ENCODE results near the gene ADAM17. TPM values are rescaled to one million over a fixed set of nuclear protein-coding genes. Genes with fewer than 3 reads are reported as not detected.

The ADAM17 gene
- total RNA-seq, 1 donor from 2014 or later: 16.4 TPM

- Histone ChIP-seq H3K27me3 (no peaks in the 10 kb centered on the region), H3K9me3 (no peaks in the 10 kb centered on the region), H3K27ac (peak overlapping the region; percentile 92 to 93), H3K36me3 (no peaks in the 10 kb centered on the region), H3K4me1 (peaks cover 4 to 19% of the 10 kb centered on the region in 2 donors), H3K4me3 (no peak overlapping the region)
- intact Hi-C loops (cut with DNase I): loop anchor here (2.0 kb wide), 1 partner anchor 15 kb away; no protein-coding TSS in a partner anchor
- TF ChIP-seq, protein P1, sequence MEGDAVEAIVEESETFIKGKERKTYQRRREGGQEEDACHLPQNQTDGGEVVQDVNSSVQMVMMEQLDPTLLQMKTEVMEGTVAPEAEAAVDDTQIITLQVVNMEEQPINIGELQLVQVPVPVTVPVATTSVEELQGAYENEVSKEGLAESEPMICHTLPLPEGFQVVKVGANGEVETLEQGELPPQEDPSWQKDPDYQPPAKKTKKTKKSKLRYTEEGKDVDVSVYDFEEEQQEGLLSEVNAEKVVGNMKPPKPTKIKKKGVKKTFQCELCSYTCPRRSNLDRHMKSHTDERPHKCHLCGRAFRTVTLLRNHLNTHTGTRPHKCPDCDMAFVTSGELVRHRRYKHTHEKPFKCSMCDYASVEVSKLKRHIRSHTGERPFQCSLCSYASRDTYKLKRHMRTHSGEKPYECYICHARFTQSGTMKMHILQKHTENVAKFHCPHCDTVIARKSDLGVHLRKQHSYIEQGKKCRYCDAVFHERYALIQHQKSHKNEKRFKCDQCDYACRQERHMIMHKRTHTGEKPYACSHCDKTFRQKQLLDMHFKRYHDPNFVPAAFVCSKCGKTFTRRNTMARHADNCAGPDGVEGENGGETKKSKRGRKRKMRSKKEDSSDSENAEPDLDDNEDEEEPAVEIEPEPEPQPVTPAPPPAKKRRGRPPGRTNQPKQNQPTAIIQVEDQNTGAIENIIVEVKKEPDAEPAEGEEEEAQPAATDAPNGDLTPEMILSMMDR (IDR thresholded peaks at IDR 0.05): peak in 2 of 3 experiments; percentile 15 to 33
- DNase-seq (ENCODE audit: low spot score in 2 of 2): no peak
Observed at GRCh38 chr2:9573840-9574239, 18.2 kb upstream of the ADAM17 start.

DNA sequence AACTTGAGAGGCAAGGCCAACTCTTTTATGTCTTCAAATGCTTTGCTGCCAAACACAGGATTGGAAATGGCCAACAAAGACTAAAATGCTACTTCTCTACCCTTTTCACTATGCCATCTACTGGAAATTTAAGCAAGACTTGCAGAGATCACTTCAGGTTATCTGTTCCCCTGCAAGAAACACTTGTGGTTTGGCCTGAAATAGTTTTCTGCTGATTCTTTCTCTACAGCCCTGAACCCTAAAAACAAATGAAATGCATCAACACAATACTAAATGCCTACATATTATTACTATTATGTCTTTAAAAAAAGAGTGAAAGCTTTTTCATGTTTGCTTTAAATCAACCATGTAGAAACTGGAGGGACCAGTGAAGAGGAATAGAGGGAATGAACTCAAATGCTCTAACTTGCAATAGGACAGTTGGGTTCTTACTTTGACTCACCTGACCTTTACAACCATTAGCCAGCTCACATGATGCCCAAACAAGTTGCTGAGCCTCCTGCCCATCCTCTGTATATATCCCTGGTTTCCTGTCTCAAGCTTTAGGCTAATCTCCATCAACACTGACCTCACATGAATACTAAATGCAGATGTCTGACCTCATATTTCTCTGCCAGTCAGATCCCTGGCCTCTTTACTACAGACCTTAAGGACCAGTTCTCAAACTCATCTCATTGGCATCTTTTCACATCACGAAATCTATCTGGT is 17.5 kb upstream of the ADAM17 start:
- no peaks in the 10 kb centered on the region for H3K36me3 ChIP-seq
- H3K4me3 ChIP-seq: no peak overlapping the region
- intact Hi-C loops (cut with DNase I): no loop called here
- peak overlapping the region; percentile 92 to 93 for H3K27ac ChIP-seq
- no peaks in the 10 kb centered on the region for H3K27me3 ChIP-seq
- peaks cover 4 to 19% of the 10 kb centered on the region in 2 donors for H3K4me1 ChIP-seq
- TF ChIP-seq, protein P1 (IDR thresholded peaks at IDR 0.05): no peak
- H3K9me3 ChIP-seq: no peaks in the 10 kb centered on the region
- no peak for DNase-seq (ENCODE audit: low spot score in 2 of 2)

- DNase-seq (ENCODE audit: low spot score in 2 of 2): no peak
- no peaks in the 10 kb centered on the region for H3K36me3 ChIP-seq
- H3K27ac ChIP-seq: peak overlapping the region in 1 of 2 donors; percentile 24
- H3K9me3 ChIP-seq: no peaks in the 10 kb centered on the region
- H3K27me3 ChIP-seq: no peaks in the 10 kb centered on the region
- intact Hi-C loops (cut with DNase I): no loop called here
- H3K4me1 ChIP-seq: peaks cover 7 to 22% of the 10 kb centered on the region in 2 donors
- H3K4me3 ChIP-seq: no peak overlapping the region
- TF ChIP-seq, protein P1 (IDR thresholded peaks at IDR 0.05): no peak
Observed at GRCh38 chr2:9570182-9571060, 14.8 kb upstream of the ADAM17 start.

GRCh38 chr2:9565436-9566153 is 10.0 kb upstream of the ADAM17 start:
- H3K4me1 ChIP-seq: peaks cover 3 to 17% of the 10 kb centered on the region in 2 donors
- H3K36me3 ChIP-seq: no peaks in the 10 kb centered on the region
- peak overlapping the region; percentile 89 to 93 for H3K27ac ChIP-seq
- no peak overlapping the region for H3K4me3 ChIP-seq
- no peaks in the 10 kb centered on the region for H3K27me3 ChIP-seq
- TF ChIP-seq, protein P1 (IDR thresholded peaks at IDR 0.05): no peak
- DNase-seq (ENCODE audit: low spot score in 2 of 2): peak; percentile 80 to 96
- no peaks in the 10 kb centered on the region for H3K9me3 ChIP-seq
- intact Hi-C loops (cut with DNase I): no loop called here

DNA sequence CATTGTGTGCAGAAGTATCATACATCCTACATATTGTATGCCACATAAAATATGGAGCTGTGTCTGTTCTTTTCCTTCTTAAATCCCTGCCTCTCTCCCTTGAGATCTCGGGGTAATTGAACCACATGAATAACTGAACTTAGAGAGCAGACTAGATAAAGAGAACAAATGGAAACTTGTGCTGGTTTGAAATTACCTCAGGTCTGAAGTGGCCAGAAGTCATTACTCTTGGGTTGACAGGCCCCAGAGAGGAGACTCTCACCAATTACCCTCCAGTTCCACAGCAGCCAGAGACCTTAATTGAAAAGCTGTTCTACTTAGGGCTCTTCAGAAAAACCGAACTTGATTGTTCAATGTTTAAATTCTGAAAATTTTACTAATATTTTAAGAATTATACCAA is 5.0 kb upstream of the ADAM17 start:
- Histone ChIP-seq H3K9me3 (no peaks in the 10 kb centered on the region), H3K27ac (no peak overlapping the region), H3K4me3 (no peak overlapping the region), H3K36me3 (no peaks in the 10 kb centered on the region), H3K27me3 (no peaks in the 10 kb centered on the region), H3K4me1 (peaks cover under 1 to 23% of the 10 kb centered on the region in 2 donors)
- intact Hi-C loops (cut with DNase I): no loop called here
- TF ChIP-seq, protein P1 (IDR thresholded peaks at IDR 0.05): no peak
- no peak for DNase-seq (ENCODE audit: low spot score in 2 of 2)
